ENCODE results near the gene POMGNT1.

The POMGNT1 gene

DNA sequence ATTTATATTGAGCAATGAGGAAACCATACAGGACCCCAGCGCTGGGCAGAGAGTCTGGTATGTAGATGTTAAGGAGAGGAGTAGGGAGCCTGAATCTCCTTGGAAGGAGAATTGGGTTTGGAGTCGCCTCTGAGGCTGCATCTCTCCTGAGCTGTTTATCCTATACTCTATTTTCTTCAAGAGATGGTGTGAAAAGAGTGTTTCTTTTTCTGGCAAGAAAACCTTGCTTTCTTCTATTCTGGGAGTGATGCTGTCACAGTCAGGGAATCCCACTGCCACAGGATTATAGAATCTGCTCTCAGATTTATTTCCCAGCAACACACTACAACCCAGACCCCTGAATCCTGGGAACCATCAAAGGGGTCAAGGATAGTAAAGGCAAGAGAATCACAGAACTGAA is 8.2 kb upstream of the POMGNT1 start:
- DNase-seq, result no peak

DNA sequence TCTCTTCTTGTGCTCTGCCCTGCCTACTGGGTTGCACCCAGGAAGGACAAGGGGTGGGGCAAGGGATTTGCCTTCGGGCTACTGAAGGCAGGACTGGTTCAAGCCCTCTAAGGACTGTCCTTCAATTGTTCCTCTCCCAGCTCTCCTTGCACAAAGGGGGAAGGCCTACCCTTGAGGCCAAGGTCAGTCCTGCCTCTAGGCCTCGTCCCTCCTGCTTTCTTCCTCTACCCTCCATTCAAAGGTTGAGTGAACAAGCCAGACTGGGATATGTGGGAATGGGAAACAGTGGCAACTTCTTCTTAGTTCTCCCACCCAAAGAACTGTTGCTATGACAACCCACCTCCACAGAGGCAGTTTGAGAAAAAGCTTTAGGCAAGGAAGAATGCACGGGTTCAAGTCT is 7.6 kb upstream of the POMGNT1 start:
- no peak for DNase-seq

DNA sequence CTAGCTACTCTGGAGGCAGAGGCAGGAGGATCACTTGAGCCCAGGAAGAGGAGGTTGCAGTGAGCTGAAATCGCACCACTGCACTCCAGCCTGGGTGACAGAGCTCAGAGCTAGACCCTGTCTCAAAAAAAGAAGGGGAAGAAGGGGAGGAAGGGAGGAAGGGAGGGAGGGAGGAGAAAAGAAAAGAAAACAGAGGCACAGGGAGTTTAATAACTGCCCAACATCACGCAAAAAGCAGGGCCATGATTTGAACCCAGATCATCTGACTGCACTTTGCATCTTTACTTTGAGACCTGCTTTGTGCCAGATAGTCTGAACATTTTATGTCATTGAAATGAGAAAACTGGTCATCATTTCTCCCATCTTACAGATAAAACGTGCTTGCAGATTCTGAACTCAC is 6.9 kb upstream of the POMGNT1 start:
- no peak for DNase-seq

DNA sequence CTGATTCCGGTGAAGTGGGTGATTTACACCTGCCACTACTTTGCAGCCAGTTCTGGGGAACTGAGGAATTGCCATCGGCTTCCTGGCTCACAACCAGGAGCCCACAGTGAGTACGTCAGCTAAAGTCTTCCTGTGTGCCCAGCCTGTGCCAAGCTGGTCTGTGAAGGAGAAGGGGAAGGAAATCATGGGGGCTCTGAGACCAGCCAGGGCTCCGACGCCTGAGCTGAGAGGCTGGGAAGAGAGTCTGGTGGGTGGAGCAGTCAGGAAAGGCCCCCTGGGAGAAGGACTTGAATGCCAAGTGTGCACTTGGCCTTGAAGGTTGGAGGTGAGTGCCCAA is 6.1 kb upstream of the POMGNT1 start:
- DNase-seq, result no peak

DNA sequence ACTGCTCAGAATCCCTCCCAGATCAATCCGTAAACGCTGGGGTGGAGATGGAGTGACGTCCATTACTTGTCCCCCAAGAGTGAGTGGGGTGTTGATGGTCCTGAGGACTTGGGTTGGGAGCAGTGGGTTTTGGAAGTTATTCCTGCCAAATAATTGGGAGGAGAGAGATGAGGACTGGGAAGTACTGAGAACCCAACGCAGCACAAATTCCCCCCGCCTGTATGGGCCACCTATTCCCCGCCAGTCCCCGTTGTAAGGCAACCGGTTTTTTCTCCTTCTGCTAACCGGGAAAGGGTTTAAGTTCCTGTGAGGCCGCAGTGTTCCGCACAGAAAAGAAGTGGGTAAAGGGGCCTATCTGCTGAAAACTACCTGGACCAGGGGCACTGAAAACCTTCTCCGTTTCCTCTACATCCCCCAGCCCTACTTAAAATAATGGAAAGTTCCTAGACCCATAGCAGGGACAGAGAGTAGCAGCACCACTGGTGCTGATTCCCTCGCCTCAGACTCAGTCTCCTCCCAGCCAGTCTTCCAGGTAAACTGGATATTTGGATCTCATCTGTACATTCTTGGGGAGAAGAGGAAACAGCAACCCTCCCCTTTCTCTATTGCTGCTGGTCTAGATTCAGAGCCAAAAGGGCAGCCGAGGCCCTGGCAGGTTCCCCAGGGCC is 5.6 kb upstream of the POMGNT1 start:
- no peak for DNase-seq

DNA sequence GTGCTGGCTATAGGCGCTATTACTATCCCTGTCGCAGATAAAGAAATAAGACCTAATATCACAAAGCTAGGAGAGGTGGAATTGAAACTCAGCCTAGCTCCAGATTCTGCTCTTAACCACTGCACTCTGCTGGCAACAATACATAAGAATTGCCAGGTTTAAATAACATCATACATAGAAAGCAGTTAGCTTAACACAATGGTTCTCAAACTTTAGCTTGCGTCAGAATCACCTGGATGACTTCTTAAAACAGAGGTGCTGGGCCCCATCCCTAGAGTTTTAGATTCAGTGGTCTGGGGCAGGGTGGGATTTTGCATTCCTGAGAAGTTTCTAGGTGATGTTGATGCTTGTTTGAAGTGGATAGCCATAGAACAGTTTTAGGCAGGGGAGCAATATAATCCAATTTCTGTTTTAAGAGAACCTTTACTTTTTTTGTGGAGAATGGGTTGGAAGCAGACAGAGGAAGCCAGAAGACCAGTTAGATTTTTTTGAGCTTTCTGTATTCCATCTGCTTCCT is 1.1 kb upstream of the POMGNT1 start:
- DNase-seq, result no peak

DNA sequence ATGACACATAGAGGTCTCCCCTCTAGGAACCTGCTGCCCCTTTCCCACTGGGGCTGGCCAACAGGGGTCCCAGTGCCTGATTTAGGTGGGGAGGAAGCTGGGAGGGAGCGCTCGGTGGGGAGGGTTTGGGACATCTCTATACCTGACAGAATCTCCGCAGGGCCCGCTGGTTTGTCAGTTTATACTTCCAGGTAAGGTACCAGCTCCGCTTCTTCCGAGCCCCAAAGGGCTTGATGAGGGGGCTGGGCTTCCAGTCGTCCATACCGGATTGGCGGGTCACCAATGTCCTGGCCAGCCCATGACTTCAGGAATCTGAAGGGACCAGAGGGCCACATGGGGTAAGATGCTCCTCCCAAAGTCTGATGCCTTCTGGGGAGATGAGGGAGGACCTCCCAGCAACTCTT is 672 bp downstream of the POMGNT1 start:
- DNase-seq, result no peak

DNA sequence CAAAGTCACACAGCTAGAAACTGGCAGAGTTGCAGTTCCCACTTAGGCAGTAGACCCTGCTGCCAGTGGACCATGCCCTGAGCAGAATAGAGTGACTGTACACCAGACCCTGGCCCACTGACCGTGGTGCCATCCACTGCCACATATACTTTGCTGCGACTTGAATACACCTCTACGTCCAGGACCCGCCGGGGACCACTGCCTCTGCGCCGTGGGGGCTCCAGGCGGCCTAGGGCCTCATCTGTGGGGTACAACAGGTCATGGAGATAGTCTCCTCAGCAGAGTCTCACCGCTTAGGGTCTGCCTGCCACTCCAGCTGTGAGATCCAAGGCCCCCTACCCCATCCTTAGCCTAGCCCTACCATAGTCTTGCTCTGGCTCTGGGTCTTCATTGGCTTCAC is 1.6 kb downstream of the POMGNT1 start:
- DNase-seq, result no peak

DNA sequence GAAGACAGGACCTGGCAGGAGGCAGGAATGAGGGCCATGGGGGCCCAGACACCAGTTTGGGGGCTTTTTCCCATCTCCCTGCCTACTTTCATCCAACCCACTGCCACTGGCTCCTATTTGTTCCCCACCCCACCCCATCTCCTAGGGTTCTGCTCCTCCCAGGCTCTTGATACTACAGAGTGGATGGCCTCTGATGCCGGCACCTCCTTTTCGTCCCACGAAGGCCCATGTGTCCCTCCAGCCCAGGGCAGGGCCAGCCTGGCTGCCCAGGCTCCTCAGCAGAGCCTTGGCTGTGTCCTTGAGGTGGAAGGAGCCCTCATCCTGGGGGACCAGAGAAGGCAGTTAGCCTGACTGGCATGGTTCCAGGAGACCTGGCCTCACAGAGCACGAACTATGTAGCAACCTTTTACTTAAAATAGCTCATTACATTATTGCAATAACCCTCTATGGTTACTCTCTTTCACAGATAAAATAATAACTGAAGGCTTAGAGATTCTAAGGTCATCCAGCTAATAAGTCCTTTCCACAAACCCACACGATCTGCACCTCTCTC is 3.5 kb downstream of the POMGNT1 start:
- no peak for DNase-seq

DNA sequence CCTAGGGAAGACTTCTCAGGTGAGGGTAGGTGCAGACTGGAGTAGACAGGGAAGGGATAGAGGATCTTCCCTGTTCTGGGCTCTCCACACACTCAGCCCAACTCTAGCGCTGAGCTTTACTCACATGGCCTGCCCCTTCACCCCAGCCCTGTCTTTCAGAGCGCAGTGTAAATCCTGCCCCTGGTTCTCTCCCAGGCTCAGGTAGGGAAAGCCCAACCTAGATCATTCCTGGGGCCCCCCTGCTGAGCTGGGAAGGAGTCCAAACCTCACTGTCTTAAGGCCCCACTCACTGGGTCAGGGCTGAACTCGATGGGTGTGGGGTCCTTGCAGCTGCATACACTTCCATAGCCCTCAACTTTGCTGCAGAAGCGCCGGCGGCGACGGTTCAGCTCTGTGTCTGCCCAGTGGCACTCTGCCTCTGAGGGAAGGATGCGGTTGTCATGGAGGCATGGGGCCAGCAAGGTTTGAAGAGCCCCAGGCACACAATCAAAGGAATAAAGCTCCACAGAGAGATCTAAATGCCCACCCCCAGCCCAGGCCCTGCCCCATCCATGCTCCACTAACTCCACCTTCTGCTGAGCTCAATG is 4.2 kb downstream of the POMGNT1 start:
- peak; percentile 14 for DNase-seq

DNA sequence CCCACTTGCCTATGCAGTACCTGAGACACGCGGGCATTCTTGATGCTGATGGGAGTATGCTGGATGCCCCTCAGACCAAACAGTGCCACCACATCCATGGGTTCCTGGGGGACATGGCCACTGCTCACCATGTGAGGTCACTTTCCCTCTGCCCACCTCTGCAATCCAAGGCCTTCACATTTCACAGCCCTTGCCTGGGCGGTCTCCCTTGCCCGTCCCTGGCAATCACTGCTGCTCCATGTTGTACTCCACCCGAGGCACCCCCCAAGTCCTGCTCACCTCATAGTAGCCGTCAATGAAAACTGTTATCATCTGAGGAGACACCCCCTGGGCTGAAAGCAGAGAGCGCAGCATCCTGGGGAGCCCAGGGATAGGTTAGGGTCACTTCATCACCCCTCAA is 4.9 kb downstream of the POMGNT1 start:
- no peak for DNase-seq

DNA sequence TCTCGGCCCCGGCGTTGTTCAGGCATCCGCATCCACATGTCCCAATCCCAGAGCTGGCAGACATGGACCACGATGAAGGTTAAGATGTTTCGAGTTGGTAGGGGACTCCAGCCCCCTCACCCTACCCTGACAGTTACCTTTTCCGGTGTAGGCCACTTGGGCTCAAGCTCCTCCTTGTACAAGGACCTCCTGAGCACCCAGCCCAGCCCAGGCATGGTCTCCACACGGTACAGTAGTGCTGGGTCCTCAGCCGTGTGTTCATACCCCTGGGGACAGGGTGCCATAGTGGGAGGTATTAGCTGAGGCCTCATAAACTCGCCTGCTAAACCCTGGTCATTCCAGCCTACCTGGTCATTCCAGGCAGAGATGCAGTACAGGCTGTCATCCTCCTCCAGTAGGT is 6.1 kb downstream of the POMGNT1 start:
- DNase-seq, result no peak

DNA sequence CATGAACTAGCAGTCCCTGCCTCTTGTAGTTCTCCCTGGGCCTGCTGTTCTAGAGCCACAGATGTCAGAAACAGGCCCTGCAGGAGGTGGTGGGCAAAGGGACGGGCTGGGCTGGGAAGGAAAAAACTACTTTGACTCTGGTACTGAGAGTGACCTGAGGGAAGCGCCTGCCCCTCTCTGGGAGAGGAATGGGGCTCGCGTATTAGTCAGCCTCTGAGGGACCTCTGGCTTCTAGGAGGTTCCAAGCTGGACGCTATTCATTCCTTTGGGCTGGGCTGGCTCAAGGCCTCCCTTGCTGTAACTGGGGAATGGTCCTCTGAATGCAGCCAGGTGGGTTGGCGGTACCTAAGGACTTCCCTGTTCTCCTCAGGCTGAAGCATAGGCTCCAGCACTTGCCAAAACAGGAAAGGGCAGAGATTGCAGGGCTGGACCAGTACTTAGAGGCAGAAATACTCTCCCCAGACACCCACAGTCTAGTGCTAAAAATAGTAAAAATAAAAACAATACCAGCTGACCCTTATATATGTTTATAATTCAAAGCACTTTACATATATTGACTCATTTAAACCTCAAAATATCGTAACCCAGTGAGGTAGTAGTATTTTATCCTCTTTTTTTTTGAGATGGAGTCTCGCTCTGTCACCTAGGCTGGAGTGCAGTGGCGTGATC is 7.1 kb downstream of the POMGNT1 start:
- no peak for DNase-seq

DNA sequence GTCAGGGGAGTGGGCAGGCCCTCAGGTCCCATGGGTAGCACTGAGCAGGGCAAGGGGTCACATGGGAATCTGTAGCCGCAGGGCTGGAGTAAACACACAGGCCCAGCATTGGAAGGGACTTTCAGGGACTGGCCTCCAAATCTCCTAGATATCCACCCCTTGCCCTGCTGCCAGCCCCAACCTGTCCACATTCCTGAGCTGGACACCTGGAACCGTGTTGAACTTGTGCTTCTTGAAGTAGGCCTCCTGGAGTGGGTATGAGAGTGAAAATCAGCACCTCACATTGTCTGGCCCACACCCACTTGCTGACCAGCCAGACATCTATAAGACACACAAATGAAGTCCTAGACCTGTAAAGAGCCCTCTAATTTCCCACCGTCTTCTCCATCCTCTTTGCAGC is 7.7 kb downstream of the POMGNT1 start:
- no peak for DNase-seq

DNA sequence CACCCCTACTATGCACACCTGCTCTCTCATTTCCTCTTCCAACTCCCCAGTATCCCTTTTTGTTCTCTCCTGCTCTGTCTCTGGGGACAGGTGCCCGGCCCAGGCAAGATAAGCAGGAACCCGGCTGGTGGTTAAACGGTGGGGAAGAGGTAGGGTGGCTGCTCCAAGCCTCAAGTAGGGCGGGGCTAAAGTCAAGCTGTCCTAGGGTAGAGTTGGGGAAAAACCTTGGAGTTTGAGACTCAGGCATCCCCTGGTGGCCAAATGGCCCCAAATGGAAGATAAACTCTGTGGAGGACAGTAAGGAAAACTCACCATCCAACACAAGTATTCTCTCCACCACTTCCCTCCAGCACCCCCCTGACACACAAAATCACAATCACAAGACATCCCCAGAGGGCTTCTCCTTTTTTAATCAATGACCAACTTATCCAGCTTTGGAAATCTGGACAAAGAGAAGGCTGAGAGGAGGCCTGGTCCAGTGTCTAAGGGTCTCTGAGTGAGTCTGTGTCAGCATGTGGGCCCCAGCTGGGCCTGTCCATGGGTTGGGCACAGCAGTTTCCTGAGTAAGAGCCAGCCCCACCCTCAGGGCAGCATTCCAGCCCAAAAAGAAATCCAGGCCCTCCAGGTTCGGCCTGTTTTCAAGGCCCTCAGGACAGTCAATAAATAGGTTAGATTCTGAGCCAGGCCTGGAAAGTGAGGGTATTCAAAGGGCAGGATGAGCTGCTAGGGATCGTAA is 9.8 kb downstream of the POMGNT1 start:
- no peak for DNase-seq

DNA sequence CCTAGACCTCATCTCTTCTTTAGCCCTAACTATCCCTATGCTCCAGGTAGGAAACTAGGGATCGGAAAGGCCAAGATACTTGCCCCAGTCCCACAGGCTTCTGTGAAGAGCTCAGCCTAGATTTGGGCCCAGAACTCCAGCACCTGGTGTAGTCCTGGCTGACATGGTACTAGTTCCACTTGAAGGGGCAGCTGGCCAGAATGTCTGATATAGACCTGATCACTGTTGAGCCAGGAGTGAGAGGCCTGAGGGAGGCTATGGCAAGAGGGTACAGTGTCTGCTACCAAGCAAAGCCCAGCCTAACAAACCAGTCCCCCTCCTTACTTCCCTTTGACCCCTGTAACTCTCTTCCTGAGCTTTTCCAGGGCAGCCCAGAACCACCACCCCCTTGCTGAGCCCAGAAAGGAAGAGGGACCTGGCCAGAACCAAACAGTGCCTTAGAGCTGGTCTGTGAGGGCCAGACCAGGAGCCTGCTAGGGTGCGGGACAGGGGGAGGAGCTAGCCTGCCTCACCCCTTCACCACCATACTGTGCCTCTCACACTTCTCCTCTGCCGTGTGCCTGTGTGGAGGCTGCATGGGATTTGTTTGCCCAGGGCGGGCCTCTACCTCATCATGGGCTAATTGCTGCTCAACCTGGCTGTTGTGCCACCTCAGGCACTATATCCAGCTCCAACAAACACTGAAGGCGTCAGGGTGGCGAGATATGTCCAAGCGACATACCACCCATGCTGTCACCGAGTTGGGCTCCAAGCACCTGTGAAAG is 10.9 kb downstream of the POMGNT1 start:
- no peak for DNase-seq

DNA sequence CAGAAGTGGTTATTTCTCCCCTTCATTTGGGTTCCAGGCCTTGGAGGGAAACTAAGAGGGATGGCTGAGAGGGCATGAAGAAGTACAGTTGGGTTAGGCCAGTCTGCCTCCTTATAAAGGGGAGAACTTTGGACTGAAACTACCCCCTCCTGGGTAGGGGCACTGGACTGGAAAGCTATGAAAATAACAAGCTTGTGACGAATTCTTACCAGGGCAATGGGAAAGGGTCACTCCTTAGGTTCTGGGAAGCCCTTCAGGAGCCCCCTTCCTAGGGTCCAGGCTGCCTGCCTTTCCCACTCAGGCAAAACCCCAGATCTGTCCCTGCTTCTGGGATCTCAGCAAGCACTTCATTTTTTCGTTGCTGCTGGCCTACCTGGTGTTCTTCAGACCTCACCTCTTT is 12.2 kb downstream of the POMGNT1 start:
- DNase-seq, result no peak

DNA sequence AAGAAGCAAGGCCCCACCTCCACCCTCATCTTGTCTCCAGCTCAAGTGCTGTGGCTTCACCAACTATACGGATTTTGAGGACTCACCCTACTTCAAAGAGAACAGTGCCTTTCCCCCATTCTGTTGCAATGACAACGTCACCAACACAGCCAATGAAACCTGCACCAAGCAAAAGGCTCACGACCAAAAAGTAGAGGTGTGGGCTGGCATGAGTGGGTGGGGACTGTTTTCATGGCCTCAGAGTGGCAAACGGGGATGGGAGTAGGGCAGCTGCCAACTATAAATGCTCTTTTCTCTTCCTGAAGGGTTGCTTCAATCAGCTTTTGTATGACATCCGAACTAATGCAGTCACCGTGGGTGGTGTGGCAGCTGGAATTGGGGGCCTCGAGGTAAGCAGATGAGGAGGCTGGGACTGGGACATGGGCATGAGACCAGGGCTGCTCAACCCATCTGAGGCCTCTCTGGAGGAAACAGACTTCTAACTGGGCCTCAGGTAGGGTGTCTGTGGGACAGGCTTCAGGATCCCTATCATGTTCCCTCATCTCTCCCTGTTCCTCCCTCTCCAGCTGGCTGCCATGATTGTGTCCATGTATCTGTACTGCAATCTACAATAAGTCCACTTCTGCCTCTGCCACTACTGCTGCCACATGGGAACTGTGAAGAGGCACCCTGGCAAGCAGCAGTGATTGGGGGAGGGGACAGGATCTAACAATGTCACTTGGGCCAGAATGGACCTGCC is 13.1 kb downstream of the POMGNT1 start:
- DNase-seq, result no peak

DNA sequence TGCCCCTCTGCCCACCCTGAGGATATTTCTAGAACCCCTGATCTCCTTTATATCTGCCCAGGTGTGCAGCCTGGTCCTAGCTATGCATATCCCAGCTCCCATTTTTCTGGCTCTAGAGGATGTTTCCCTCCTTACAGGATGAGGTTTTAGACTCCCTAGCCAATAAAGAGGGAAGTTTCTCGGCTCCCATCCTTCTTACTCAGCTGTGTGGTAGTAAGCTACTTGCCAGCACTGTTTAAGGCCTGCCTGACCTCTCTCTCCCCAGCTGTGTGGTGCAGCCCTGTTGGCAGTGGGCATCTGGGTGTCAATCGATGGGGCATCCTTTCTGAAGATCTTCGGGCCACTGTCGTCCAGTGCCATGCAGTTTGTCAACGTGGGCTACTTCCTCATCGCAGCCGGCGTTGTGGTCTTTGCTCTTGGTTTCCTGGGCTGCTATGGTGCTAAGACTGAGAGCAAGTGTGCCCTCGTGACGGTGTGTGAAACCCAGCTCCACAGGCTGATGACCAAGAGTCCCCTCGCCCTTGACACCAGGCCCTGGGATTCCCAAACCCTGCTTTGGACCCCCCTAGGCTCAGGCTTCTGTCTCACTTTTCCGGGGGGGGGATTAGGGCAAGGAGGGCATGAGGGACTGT is 14.2 kb downstream of the POMGNT1 start:
- no peak for DNase-seq

DNA sequence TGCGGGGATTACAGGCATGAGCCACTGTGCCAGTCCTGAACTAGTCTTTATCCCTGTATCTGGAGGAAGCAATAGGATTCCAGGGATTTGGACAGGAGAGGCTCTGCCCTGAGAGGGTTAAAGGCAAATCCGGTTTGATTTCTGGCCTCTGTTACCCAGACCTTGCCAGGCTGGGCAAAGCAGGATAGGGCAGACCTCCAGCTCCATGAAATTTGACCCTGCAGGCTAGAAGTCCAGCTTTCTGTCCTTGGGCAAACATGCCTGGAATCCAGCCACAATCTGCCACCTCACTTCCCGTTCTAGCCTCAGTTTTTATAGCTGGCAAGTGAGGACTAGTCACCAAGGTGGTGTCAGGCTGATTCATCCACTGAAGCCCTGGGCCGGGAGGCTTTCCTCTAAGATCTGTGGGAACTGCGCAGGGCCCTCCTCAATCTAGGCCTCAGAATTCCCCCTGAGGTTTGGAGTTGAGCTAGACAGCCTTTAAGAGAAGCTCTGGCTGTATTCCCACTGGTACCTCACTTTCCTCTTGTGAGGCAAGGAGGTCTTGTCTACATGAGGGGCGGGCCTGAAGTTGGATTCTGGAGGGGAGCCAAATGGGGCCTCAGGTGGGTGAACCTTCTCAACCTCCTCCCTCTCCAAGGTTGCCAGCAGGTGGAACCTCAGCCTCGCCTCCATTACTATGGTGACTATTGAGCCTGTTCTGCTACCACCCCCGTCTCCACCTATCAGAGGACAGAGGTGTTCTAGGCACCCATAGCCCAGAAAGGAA is 15.0 kb downstream of the POMGNT1 start:
- peak; percentile 90 for DNase-seq
